ENCODE results near the gene MCAT.

Gene MCAT

GRCh38 chr22:43088984-43089717 is 54.0 kb downstream of the MCAT start, which contains the start of gene TTLL1:
Gene TTLL1 (minus strand): TSS chr22:43089391. CDS start chr22:43075586, 13,805 bp downstream.
- peak in 1 of 2 experiments; percentile 52 for DNase-seq

GRCh38 chr22:43088627-43088983 is 54.6 kb downstream of the MCAT start:
- peak in 1 of 2 experiments; percentile 19 for DNase-seq

- DNase-seq: no peak
Observed at GRCh38 chr22:43085658-43086606, 57.3 kb downstream of the MCAT start.

All from cerebellar nuclear complex (tissue), 1 donor.